HG03159 (cell line): ENCODE data around the gene TGIF1.
"Not testable (repeated sequence)": the region's sequence is repeated elsewhere in the genome, so short reads cannot be mapped to it uniquely, and the experiment has no call there.

Source experiments
- ATAC-seq: cut with Tn5 transposase; IDR thresholded peaks from one replicate; pipeline ENCODE4 v1.9.1; 2021; ENCODE audit warnings: mild to moderate bottlenecking, moderate library complexity; ENCODE audit not compliant: unreplicated experiment

TGIF1 gene

DNA sequence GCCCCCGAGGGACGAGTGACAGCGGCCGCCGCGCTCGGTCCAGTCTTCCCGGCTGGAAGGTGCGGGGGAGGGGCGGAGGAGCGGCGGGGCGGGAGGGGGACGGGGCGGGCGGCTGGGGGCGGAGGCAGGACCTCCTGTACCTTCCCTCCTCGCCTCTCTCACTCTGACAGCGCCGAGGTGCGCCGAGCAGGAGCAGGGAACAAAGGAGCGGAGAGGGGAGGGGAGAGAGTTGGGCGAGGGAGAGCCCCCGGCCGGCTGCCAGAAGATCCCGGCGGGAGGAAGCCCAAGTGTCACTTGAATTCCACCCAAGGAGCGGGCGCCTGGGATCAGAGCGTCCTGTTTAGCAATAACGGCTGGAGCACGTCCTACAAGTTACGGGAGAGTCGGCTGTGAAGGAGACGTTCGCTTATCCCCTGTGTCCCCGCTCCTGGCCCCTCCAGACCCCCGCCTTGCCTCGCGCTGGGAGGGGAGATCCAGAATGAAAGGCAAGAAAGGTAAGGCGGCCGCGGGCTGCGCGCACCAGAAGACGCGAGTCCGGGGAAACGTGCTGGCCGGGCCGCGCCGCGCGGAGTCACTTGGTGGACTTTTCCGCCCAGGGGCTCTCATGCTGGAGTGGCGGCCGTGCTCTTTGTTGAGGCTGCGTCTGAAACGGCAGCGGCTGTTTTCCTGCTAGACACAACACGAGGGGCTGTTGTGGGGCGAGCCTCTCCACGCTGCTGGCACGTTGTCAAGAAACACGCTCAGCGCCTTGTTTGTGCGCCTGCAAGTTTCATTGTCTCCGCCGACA is at the start of gene TGIF1:
Gene TGIF1, plus strand, starts transcription at position 161 of the 787 bp plus-strand sequence. Its CDS starts 318 bp downstream, at position 479.
- ATAC-seq, result no peak

DNA sequence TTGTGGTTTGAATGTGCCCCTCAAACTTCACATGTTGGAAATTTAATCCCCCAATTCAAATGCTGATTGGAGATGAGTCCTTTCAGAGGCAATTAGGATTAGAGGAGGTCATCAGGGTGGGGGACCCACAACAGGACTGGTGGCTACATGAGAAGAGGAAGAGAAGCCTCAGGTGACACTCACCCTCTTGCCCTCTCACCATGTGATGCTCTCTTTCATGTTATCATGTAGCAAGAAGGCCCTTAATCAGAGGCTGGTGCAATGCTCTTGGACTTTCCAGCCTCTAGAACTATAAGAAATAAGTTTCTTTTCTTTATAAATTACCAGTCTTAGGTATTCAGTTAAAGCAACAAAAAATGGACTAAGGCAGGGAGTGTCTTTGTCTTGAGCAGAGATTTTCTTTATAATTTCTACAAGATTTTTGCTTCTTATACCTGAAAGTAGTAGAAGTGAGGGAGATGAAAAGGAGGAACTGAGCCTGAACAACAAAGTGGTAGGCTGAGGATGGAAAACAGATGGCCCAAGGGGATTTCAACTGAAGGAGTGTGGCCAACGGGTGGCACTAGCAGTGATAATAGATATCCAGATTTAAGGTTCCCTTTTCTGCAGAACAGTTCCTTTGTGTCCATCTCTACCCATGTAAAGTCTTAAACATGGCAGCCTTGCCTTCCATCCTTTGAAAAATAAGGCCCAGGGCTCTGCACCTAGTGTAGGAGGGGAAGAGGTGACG is 49.2 kb upstream of the TGIF1 start:
- no peak for ATAC-seq

DNA sequence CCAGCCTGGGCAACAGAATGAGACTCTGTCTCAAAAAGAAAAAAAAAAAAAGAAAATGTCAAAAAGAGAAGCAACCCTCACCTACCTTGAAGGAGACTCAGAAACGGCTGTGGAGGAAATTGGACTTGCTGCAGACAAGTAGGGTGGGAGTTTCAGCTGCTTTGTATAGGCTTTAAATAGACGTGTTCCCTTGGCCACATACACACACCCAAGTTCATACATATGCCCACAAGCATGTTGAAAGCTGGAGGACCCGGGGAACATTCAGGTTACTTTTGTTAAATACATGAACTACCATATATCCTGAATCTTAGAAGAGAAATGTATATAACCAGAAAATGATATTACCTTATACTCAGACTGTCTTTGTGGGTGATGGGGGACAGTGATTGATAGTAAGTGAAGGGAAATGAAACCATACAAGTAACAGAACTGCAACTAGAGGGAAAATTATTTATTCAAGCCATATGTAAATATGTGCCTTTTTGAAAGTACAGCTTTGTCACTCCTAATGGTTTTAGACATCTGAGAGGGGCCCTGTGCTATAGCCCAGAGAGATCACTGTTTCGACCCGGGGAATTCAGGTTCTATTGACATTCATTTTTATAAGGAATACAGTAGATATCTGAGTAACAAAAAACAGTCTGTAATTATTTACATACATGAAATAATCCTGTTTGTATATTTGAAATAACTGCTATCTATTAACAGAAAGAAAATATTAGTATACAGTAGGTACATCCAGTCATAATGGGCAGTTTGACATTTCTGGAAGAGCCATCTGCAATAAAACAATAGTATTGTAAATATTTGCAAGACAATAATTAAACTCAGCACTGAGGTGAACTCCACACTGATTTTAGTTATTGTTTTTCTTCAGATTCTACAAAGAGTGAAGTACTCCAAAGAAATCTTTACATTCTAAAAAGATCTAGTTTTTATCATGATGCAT is 48.0 kb upstream of the TGIF1 start:
- ATAC-seq, result peak; percentile 90

DNA sequence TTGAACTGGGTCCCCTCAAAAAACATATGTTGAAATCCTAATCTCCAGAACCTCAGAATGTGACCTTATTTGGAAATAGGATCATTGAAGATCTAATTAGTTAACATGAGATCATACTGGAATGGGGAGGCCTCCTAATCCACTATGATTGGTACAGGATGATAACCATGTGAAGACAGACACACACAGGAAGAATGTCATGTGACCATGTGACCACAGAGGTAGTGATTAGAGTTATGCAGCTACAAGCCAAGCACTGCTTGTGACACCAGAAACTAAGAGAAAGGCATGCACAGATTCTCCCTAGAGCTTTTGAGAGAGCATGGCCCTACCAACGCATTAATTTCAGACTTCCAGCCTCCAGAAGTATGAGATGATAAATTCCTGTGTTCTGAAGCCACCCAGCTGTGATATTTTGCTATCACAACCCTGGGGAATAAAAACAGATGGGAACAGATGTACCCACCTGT is 47.0 kb upstream of the TGIF1 start:
- ATAC-seq, result no peak

DNA sequence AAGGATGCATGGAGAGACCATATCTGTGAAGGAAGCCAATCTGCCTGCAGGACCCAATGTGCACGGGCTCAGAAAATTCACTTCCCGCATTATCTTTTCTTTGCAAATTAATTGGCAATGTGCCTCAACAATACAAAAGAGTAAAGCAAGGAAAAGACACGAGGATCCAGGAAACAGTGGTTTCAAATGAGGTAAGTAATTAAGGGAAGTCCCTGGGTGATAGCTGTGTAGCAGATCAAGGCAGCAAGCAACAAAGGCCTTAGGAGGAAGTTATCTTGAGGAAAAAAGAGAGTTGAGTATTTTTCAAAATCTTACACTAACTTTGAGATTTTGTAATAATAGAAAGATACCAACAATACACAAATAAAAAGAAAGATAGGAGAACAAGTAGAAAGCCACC is 44.3 kb upstream of the TGIF1 start:
- no peak for ATAC-seq

DNA sequence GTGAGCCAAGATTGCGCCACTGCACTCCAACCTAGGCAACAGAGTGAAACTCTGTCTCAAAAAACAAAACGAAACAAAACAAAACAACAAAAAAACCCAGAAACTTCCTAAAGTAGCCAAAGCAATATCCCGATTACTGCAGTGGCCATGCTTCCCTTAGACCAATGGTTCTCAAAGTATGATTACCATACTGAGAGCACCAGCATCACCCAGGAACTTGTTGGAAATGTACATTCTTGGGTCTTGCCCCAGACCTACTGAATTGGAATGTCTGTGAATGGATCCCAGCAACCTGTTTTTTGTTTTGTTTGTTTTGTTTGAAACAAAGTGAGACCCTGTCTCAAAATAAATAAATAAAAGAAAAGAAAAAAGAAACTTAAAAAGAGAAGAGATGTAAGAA is 41.9 kb upstream of the TGIF1 start:
- no peak for ATAC-seq

DNA sequence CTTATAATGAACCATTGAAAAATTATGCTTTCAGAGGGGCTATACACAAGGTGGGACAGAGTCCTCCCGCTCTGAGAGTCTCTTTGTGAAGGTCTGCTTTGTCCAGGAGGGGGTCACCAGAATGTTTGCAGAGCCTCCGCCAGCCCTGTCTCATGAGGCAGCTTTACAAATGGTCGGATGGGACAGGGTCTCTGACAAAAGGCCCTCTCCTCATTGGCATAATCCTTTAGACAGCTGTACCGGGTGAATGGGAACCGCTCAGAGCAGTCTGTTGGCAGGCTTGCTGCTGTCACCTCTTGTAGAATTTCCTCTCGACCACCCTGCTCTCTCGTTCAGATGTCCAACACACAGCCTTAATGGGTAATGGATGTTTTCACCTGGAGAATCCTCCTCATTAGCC is 40.2 kb upstream of the TGIF1 start:
- ATAC-seq, result no peak

DNA sequence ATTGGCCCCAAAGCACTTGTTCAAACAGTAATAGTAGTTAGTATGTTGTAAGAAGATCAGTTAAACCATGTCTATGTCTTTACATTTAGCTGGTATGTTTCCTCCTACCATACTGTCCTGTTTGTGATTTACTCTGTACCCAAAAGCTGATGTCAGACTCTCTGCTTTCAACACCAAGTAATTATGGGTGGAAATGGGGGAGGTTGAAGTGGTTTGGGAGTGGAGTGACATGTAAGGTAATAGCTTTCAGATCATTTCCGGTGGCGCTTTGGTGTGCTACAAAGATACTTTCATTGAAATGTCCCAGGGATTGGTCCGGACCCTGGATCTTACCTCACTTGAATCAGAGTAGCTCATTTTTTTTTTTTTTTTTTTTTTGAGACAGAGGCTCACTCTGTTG is 39.7 kb upstream of the TGIF1 start:
- no peak for ATAC-seq

DNA sequence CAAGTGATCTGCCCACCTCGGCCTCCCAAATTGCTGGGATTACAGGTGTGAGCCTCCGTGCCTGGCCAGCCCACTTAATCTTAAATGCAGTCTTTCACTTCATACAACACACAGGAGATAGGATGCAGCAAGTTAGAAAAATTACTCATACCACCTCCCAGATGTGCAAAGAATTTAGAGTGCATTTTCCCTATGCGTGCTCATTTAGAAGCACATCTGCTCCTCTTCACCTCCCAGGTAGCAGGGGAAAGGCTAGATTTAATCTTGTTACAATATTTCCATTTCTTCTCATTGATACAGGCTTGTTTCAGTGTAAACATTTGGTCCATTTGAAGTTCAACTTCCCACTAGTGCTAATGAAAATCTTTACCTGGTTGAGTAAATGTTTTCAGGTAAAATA is 39.1 kb upstream of the TGIF1 start:
- not testable (repeated sequence) for ATAC-seq

DNA sequence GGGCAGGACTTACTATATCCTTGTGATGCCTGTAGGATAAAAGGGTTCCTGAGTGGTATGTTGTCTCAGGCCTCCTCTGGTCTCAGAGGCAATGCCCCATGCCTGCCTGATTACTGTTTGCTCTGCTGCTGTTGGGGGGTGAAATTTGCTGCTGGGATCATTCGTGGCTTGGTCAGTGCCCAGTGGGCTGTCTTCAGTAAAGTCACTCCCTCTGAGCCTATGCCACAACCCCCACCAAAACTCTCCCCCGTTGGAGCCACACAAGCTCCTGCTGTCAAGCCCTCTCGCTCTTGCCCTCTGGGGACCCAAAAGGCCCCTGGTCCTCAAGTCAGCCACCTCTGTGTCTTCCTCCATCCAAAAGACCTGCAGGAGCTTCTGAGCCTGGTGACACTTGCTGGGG is 38.6 kb upstream of the TGIF1 start:
- no peak for ATAC-seq

DNA sequence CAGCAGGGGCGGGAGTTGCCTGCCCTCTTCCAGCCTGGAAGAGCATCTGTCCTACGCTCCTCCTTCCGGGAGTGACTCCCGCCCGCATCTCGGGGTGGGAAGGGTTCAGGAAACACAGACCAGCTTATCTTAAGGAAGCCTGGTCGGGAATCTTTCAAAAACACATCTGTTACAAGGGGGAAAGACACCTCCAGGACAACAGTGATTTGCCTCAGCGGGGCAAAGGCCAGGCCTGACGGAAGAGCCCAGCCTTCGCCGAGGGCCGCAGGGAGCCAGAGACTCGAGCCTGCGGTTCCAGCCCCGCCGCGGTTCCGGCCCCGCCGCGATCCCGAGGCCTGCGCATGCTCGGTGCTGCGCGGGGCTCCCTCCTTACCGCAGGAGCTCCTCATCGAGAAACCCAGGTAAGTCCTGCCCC is 38.1 kb upstream of the TGIF1 start:
- ATAC-seq, result no peak

DNA sequence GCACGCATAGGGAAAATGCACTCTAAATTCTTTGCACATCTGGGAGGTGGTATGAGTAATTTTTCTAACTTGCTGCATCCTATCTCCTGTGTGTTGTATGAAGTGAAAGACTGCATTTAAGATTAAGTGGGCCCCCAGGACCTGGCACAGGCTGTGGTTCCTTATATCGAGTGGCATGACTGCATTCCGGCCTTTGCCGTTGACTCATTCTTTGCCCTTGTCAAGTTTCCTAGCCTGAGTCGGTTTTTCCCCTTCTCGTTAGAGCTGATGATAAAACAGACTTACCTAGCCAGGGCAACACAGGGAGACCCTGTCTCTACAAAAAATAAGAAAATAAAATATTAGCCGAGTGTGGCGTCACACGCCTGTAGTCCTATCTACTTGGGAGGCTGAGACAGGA is 37.4 kb upstream of the TGIF1 start:
- not testable (repeated sequence) for ATAC-seq

DNA sequence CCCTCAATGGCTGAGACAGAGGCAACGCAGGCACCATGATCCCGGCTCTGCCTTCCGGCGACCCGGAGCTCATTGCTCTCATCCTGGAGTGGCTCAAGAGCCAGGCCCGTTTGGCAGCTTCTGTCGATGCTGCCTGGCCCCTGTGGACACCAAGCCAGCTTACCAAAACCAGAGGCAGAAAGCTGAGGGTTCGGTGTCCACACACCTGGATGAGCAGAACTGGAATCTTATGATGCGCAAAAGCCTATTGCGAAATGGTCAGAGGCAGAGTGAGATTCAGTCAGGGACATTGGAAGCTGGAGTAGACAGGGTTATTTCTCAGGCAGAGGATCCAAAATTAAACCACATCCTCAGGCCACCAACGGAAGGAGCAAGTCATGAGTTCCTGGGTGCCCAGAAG is 34.9 kb upstream of the TGIF1 start:
- ATAC-seq, result no peak

DNA sequence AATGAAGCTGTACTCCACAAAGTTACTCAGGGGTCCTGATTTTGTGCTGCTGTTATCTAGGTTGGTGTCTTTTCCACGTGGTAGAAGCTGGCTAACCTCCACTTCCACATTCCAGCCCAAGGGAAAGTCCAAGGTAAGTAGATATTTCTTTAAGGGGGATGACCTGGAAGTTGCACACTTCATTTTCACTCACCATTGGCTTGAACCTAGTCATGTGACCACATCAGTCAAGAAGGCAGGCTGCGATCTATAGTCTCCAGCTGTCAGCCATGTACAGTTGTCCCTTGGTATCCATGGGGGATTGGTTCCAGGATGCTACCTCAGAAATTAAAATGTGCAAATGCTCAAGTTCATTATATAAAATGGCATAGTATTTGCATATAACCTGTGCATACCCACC is 31.9 kb upstream of the TGIF1 start:
- ATAC-seq, result no peak

DNA sequence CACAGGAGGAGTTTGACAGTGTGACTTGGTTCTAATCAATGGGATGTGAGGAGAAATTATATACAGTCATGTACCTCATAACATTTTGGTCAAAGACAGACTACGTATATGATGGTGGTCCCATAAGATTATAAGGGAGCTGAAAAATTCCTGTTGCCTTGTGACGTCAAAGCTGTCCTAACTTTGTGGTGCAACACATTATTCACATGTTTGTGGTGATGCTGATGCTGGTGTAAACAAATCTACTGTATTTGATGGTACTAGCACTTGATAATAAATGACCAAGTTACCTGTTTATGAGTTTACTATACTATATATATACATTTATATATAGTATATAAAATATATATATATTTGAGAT is 29.1 kb upstream of the TGIF1 start:
- no peak for ATAC-seq

DNA sequence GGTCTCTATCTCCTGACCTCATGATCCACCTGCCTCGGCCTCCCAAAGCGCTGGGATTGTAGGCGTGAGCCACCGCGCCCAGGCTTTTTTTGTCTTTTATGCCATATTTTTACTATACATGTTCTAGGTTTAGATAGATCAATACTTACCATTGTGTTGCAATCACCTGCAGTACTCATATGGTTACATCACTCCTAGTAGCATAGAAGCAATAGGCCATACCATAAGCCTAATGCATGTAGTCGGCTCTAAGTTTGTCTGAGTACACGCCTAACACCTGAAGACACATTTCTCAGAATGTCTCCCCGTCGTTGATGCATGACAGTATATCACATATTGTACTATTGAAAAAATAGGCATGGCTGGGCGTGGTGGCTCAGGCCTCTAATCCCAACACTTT is 27.1 kb upstream of the TGIF1 start:
- ATAC-seq, result no peak

DNA sequence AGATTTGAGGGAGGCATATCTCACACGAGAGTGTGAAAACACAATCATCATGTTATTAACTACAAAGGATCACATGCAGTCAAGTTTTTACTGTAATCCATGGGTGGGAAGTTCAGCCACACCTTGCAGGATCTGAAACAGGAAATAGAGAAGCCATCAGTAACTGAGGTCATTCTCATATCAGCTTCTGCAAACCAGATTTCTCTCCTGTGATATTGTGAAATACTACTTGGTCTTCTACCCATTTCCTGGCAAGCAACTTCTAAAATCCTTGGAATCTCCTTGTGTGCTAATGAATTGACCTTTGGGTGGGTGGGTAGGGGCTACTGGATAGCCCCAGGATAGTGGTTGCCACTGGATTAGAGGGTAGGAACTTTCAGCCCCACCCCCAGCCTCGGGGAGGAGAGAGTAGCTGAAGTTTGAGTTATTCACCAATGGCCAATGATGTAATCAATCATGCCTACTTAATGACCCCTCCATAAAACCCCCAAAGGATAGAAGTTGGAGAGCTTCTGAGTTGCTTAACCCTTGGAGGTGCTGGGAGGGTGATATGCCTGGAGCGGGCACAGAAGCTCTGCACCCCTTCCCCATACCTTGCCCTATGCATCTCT is 25.6 kb upstream of the TGIF1 start:
- no peak for ATAC-seq

DNA sequence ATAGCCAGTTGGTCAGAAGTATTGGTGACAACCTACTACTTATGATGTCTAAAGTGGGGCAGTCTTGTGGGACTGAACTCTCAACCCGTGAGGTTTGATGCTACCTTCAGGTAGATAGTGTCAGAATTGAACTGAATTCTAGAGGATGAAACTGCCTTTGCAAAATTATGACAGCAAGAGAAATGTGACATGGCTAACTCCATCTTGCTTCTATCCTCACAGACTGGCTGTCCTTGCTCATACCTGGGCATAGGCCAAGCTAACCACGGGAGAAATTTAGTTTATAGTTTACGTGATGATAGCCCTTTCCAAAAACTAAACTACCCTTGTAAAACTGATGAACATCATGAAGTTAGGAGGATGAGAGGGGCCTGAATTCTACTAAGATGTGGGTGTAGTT is 24.9 kb upstream of the TGIF1 start:
- ATAC-seq, result no peak

DNA sequence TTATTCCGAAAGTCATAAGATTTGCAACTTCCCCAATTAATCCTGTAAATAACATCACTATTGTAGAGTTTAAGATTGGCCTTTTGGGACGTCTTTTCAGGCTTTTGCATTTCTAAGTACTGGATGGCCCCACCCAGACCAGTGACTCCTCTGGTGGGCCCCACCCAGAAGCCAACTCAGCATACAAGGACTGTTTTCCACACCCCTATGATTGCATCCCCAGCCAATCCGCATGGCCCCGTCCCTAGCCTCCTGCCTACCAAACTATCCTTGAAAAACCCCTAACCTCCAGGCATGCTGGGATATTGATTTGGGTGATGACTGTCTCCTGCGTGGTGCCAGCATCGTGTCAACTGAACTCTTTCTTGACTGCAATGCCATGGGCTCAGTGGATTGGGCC is 24.5 kb upstream of the TGIF1 start:
- ATAC-seq, result no peak

DNA sequence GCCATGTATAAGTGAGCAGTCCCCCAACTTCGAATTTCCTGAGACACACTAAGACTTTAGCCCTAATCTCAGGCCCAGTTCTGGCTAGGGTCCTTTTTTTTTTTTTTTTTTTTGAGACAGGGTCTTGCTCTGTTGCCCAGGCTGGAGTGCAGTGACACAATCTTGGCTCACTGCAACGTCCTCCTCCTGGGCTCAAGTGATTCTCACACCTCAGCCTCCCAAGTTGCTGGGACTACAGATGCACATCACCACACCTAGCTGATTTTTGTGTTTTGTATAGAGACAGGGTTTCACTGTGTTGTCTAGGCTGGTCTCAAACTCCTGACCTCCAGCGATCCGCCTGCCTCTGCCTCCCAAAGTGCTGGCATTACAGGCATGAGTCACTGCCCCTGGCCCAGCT is 23.9 kb upstream of the TGIF1 start:
- no peak for ATAC-seq

DNA sequence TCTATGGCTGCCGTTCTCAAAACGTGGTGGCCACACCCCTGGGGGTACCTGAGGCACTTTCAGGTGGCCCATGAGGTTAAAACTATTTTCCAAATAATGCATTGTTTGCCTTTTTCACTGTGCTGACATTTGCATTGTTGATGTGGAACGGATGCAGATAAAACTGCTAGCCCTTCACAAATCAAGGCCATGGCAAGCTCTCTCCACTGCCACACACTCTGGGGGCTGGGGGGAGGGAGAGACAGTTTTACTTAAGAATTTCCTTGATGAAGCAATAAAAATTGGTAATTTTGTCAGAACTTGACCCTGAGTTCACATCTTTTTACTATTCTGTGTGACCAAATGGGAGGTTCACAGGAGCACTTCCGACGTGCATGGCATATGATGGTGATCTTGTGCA is 22.0 kb upstream of the TGIF1 start:
- no peak for ATAC-seq
